GM19452 (cell line): ENCODE data around the gene PLPPR4.

Experiments used
- ATAC-seq: cut with Tn5 transposase; IDR thresholded peaks from one replicate; pipeline ENCODE4 v1.9.1; 2021; ENCODE audit not compliant: unreplicated experiment

The PLPPR4 gene

GRCh38 chr1:99347041-99347684 lies 82.9 kb downstream of the PLPPR4 start:
- ATAC-seq, result no peak

- ATAC-seq, result no peak
Measured at GRCh38 chr1:99348397-99349132, 84.3 kb downstream of the PLPPR4 start.

DNA sequence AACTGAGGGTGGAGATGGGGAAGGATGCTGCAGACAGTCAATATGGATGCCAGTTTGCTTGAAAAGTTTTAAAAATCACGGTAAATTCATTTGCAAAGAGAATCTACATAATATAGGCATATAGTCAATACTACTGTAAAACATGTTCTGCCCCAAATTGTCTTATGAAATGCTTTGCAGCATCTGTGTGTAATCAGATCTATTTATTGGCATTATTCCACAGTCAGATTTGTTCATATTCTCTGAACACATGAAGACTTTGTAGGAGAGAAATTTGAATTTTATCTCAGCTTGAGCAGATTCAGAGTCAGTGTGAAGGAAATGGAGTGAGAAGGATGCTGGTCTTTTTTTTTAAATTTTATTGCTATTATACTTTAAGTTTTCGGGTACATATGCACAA lies 88.5 kb downstream of the PLPPR4 start:
- ATAC-seq, result no peak

GRCh38 chr1:99358770-99359169 lies 94.5 kb downstream of the PLPPR4 start:
- ATAC-seq, result no peak
